ENCODE data around the gene PTPN9. TPM values are rescaled to one million over a fixed set of nuclear protein-coding genes. Genes with fewer than 3 reads are reported as not detected.

Gene PTPN9
- total and polyA plus RNA-seq, 12 donors, result 5.9 to 28.5 (median 19.3) TPM

- Histone ChIP-seq H3K4me3 (no peak overlapping the region), H3K4me1 (replicated peaks in 1 of 2) (no peaks in the 10 kb centered on the region), H3K27me3 (no peaks in the 10 kb centered on the region), H3K9me3 (replicated peaks in 1 of 3) (no peaks in the 10 kb centered on the region), H3K27ac (no peak overlapping the region), H3K36me3 (replicated peaks in 1 of 2) (peaks cover 0 to 25% of the 10 kb centered on the region in 2 donors)
- no peak for DNase-seq
- WGBS, 4 donors, result 83 to 92% (median 89%) methylated on average over 3 of the region's 3 CpGs
- intact Hi-C loops (cut with DNase I), result no loop called here
- TF ChIP-seq CTCF (IDR thresholded peaks at IDR 0.05) (no peak), POLR2A (IDR thresholded peaks at IDR 0.05) (no peak)
Measured at GRCh38 chr15:75428152-75428551, 151.0 kb downstream of the PTPN9 start.

GRCh38 chr15:75425966-75426500 lies 153.1 kb downstream of the PTPN9 start:
- intact Hi-C loops (cut with DNase I), result no loop called here
- H3K36me3 ChIP-seq (replicated peaks in 1 of 2), result peaks cover 0 to 40% of the 10 kb centered on the region in 2 donors
- DNase-seq, result no peak
- H3K27ac ChIP-seq, result no peak overlapping the region
- H3K4me1 ChIP-seq (replicated peaks in 1 of 2), result no peaks in the 10 kb centered on the region
- TF ChIP-seq POLR2A (IDR thresholded peaks at IDR 0.05) (no peak), CTCF (IDR thresholded peaks at IDR 0.05) (no peak)
- no peak overlapping the region for H3K4me3 ChIP-seq
- 57 to 62% (median 61%) methylated on average over 3 of the region's 3 CpGs for WGBS, 4 donors
- no peaks in the 10 kb centered on the region for H3K9me3 ChIP-seq (replicated peaks in 1 of 3)
- H3K27me3 ChIP-seq, result no peaks in the 10 kb centered on the region

DNA sequence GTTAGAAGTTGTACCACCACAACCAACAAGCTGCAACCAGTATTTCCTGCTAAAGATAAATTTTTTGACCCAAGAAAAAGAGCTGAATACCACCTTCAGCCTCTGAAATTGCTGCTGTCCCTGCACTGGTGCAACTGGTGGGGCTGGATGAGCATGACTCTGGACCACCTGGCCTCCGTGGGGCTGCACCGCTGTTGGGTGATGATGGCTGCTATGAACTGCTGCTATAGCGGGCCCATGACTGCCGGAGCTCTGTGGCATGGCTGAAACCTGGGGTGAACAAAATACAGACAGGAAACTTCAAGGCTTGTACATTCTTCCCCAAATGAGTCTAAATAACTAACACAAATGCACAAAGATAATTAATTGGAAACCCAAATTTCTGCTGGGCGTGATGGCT lies 156.6 kb downstream of the PTPN9 start:
- Histone ChIP-seq H3K27me3 (no peaks in the 10 kb centered on the region), H3K9me3 (replicated peaks in 1 of 3) (no peaks in the 10 kb centered on the region), H3K27ac (no peak overlapping the region), H3K4me3 (no peak overlapping the region), H3K36me3 (replicated peaks in 1 of 2) (peaks cover 0 to 23% of the 10 kb centered on the region in 2 donors), H3K4me1 (replicated peaks in 1 of 2) (no peaks in the 10 kb centered on the region)
- DNase-seq, result no peak
- no peak for TF ChIP-seq CTCF (IDR thresholded peaks at IDR 0.05)
- no peak for TF ChIP-seq POLR2A (IDR thresholded peaks at IDR 0.05)
- intact Hi-C loops (cut with DNase I), result no loop called here
- WGBS, 4 donors, result 94 to 98% (median 97%) methylated on average over 5 of the region's 5 CpGs

GRCh38 chr15:75420698-75421097 lies 158.4 kb downstream of the PTPN9 start:
- intact Hi-C loops (cut with DNase I), result no loop called here
- DNase-seq, result no peak
- no peaks in the 10 kb centered on the region for H3K9me3 ChIP-seq (replicated peaks in 1 of 3)
- no peaks in the 10 kb centered on the region for H3K4me1 ChIP-seq (replicated peaks in 1 of 2)
- no peaks in the 10 kb centered on the region for H3K27me3 ChIP-seq
- H3K27ac ChIP-seq, result no peak overlapping the region
- H3K4me3 ChIP-seq, result no peak overlapping the region
- peaks cover 0 to 18% of the 10 kb centered on the region in 2 donors for H3K36me3 ChIP-seq (replicated peaks in 1 of 2)
- no peak for TF ChIP-seq CTCF (IDR thresholded peaks at IDR 0.05)
- no peak for TF ChIP-seq POLR2A (IDR thresholded peaks at IDR 0.05)
